IMR-90 (cell line): Measurements from ENCODE around the gene ARNT2. TPM values are rescaled to one million over a fixed set of nuclear protein-coding genes. Genes with fewer than 3 reads are reported as not detected.

Experiments used
- ATAC-seq: fragments of 200-7000 bp; cut with Tn5 transposase; 2 replicates; pipeline ENCODE4 v1.9.1; 2020; ENCODE audit warnings: low read depth, mild to moderate bottlenecking, moderate library complexity
- BruUV-seq: library from RNA; stranded (reverse); fragments of 400-500 nt; replicated peaks from 2 replicates; lab custom pipeline; 2021; lab: Mats Ljungman, UMichigan
- CTCF ChIA-PET: fragments of 300-600 bp; formaldehyde crosslinking; extraction: SDS; loops from one replicate; lab custom pipeline; 2021; ENCODE audit warnings: antibody characterized with exemption; lab: Yijun Ruan, JAX
- POLR2A ChIA-PET: fragments of 300-600 bp; sonication (Branson Sonifier 250); formaldehyde crosslinking; loops from one replicate; lab custom pipeline; 2022; ENCODE audit warnings: antibody characterized with exemption; ENCODE audit not compliant: unreplicated experiment; lab: Charles Lee
- DNase-seq: peaks from one replicate; pipeline ENCODE4 v3.0.0; 2013
- H2AFZ ChIP-seq: replicated peaks from 2 replicates; pipeline ENCODE3; 2013; ENCODE audit warnings: low read length, mild to moderate bottlenecking; ENCODE audit not compliant: poor library complexity
- H2AK5ac ChIP-seq: 2 replicates; pipeline ENCODE4 v1.6.1; 2013; ENCODE audit warnings: low read depth, low read length, inconsistent platforms
- H2AK9ac ChIP-seq: replicated peaks from 2 replicates; pipeline ENCODE3; 2013; ENCODE audit warnings: mild to moderate bottlenecking, low read depth, low read length, moderate library complexity; ENCODE audit not compliant: poor library complexity
- H2BK120ac ChIP-seq: 2 replicates; pipeline ENCODE4 v1.6.1; 2013; ENCODE audit warnings: low read depth, low read length, inconsistent platforms
- H2BK15ac ChIP-seq: 3 replicates; pipeline ENCODE4 v1.6.1; 2013; ENCODE audit warnings: low read depth, low read length, inconsistent platforms
- H2BK20ac ChIP-seq: 2 replicates; pipeline ENCODE4 v1.6.1; 2013; ENCODE audit warnings: low read depth, mild to moderate bottlenecking, inconsistent platforms, low read length, moderate library complexity
- H2BK5ac ChIP-seq: 2 replicates; pipeline ENCODE4 v1.6.1; 2013; ENCODE audit warnings: mild to moderate bottlenecking, low read depth, low read length, inconsistent platforms; ENCODE audit not compliant: poor library complexity, severe bottlenecking
- H3K14ac ChIP-seq: replicated peaks from 2 replicates; pipeline ENCODE4 v1.6.1; 2013; ENCODE audit warnings: low read depth, low read length, inconsistent platforms
- H3K18ac ChIP-seq: 2 replicates; pipeline ENCODE4 v1.6.1; 2013; ENCODE audit warnings: low read depth, low read length, control low read depth
- H3K23ac ChIP-seq: 2 replicates; pipeline ENCODE4 v1.6.1; 2013; ENCODE audit warnings: low read depth, low read length, inconsistent platforms
- H3K27ac ChIP-seq: 2 replicates; pipeline ENCODE4 v1.5.1; 2013; ENCODE audit warnings: mild to moderate bottlenecking, control low read depth, low read length; ENCODE audit not compliant: insufficient read depth
- H3K27me3 ChIP-seq: 2 replicates; pipeline ENCODE4 v1.6.1; 2013; ENCODE audit warnings: low read length; ENCODE audit not compliant: control insufficient read depth, insufficient read depth
- H3K36me3 ChIP-seq: 2 replicates; pipeline ENCODE4 v1.6.1; 2013; ENCODE audit warnings: low read length, mixed read lengths; ENCODE audit not compliant: control insufficient read depth, insufficient read depth
- H3K4ac ChIP-seq: 2 replicates; pipeline ENCODE4 v1.6.1; 2013; ENCODE audit warnings: low read depth, low read length, inconsistent platforms
- H3K4me1 ChIP-seq: 2 replicates; pipeline ENCODE4 v1.6.1; 2013; ENCODE audit warnings: low read length, mixed read lengths; ENCODE audit not compliant: control insufficient read depth, insufficient read depth
- H3K4me2 ChIP-seq: 2 replicates; pipeline ENCODE4 v1.6.1; 2013; ENCODE audit warnings: low read depth, mild to moderate bottlenecking, control low read depth, low read length, moderate library complexity
- H3K4me3 ChIP-seq: 2 replicates; pipeline ENCODE4 v1.5.1; 2013; ENCODE audit warnings: low read depth, mild to moderate bottlenecking, control low read depth, low read length, moderate library complexity; ENCODE audit not compliant: insufficient read depth
- H3K56ac ChIP-seq: 2 replicates; pipeline ENCODE4 v1.6.1; 2013; ENCODE audit warnings: low read length, inconsistent platforms; ENCODE audit not compliant: insufficient read depth; ENCODE audit errors: extremely low read depth
- H3K79me1 ChIP-seq, 2 experiments: 2 replicates each; pipeline ENCODE4 v1.6.1; 2013; ENCODE audit warnings: low read length in 2 of 2, inconsistent platforms in 1 of 2, low read depth in 1 of 2
- H3K9ac ChIP-seq: 2 replicates; pipeline ENCODE4 v1.6.1; 2013; ENCODE audit warnings: low read depth, low read length, control low read depth
- H3K9me1 ChIP-seq: 2 replicates; pipeline ENCODE4 v1.6.1; 2013; ENCODE audit warnings: low read length, inconsistent platforms; ENCODE audit not compliant: insufficient read depth
- H3K9me3 ChIP-seq: 2 replicates; pipeline ENCODE4 v1.6.1; 2013; ENCODE audit warnings: low read length; ENCODE audit not compliant: control insufficient read depth, insufficient read depth
- H4K20me1 ChIP-seq: 2 replicates; pipeline ENCODE4 v1.6.1; 2013; ENCODE audit warnings: low read length, inconsistent platforms; ENCODE audit not compliant: insufficient read depth
- H4K5ac ChIP-seq: 2 replicates; pipeline ENCODE4 v1.6.1; 2013; ENCODE audit warnings: mild to moderate bottlenecking, low read depth, low read length, control low read depth
- H4K8ac ChIP-seq, 2 experiments: 2 replicates each; pipeline ENCODE4 v1.6.1; 2013; ENCODE audit warnings: low read depth in 2 of 2, low read length in 2 of 2, control low read depth in 1 of 2, inconsistent platforms in 1 of 2
- H4K91ac ChIP-seq: 2 replicates; pipeline ENCODE4 v1.6.1; 2013; ENCODE audit warnings: low read depth, low read length, inconsistent platforms; ENCODE audit not compliant: insufficient read depth
- CEBPB ChIP-seq: IDR thresholded peaks from 2 replicates; pipeline ENCODE4 v1.6.1; 2012; ENCODE audit warnings: low read depth, low read length, improper control_type of control experiment
- FOS ChIP-seq: fragments of 150-350 bp; IDR thresholded peaks from 2 replicates; pipeline ENCODE4 v1.6.1; 2016; ENCODE audit warnings: low read depth, low read length
- MAZ ChIP-seq: IDR thresholded peaks from 2 replicates; pipeline ENCODE4 v1.6.1; 2012; ENCODE audit warnings: low read depth, mild to moderate bottlenecking, low read length, improper control_type of control experiment, moderate library complexity, borderline replicate concordance
- NFE2L2 ChIP-seq: fragments of 150-350 bp; IDR thresholded peaks from 2 replicates; pipeline ENCODE4 v1.6.1; 2016; ENCODE audit warnings: low read depth, mild to moderate bottlenecking, low read length
- RFX5 ChIP-seq: IDR thresholded peaks from 2 replicates; pipeline ENCODE4 v1.8.0; 2012; ENCODE audit warnings: low read depth, mild to moderate bottlenecking, low read length, moderate library complexity
- SMC3 ChIP-seq: fragments of 150-350 bp; IDR thresholded peaks from 2 replicates; pipeline ENCODE4 v1.6.1; 2016; ENCODE audit warnings: low read depth, mild to moderate bottlenecking, antibody characterized with exemption, low read length, moderate library complexity
- WGBS, 2 experiments: methylation state at CpG; one replicate each; pipeline versions ENCODE4 v1.1.5 to v1.1.7; 2013; ENCODE audit warnings: missing lambda C conversion rate in 2 of 2; ENCODE audit not compliant: insufficient read length in 1 of 2; ENCODE audit errors: extremely low coverage in 2 of 2; 5-methylcytosine and 5-hydroxymethylcytosine counted together
- dilution Hi-C: fragments of 300-500 bp; cut with HindIII; formaldehyde crosslinking; loops from one replicate; pipeline ENCODE4 v1.14.3; 2018; ENCODE audit warnings: low sequenced_read_pairs; ENCODE audit not compliant: unreplicated experiment
- in situ Hi-C: fragments of 300-500 bp; cut with MboI; formaldehyde crosslinking; loops from 3 replicates; pipeline ENCODE4 v1.14.3; 2019; ENCODE audit warnings: low sequenced_read_pairs, inconsistent platforms, mixed read lengths
- intact Hi-C: fragments of 100-400 bp; cut with micrococcal nuclease; formaldehyde crosslinking; loops from 2 replicates; pipeline ENCODE4 v1.10.0; 2022
- polyA plus RNA-seq, 3 experiments: library from polyadenylated mRNA; depleted of rRNA; stranded (reverse); fragments of >200 nt; gene quantifications; 2 replicates each; pipeline ENCODE4 v1.2.3, GENCODE V29; 2012; ENCODE audit warnings: low replicate concordance in 1 of 3
- total RNA-seq: library from RNA; depleted of rRNA; stranded (reverse); fragments of >200 nt; gene quantifications from 2 replicates; pipeline ENCODE4 v1.2.3, GENCODE V29; 2012

Gene ARNT2
- total and polyA plus RNA-seq, 2 of the 4 experiments (the other 2 are of a cell fraction), result 18.2 to 19.0 TPM

- Histone ChIP-seq H2BK120ac (peak overlapping the region; percentile 16; the same call in 1 of the 2 replicates), H4K91ac (no peak overlapping the region), H4K20me1 (no peaks in the 10 kb centered on the region), H3K56ac (no peak overlapping the region), H2BK5ac (no peak overlapping the region), H3K4me2 (no peak overlapping the region), H3K4me1 (peaks cover 18% of the 10 kb centered on the region), H3K14ac (no peak overlapping the region), H3K23ac (no peak overlapping the region), H3K79me1 (peaks cover 8 to 20% of the 10 kb centered on the region in 2 experiments; a peak in 3 of 4 replicates), H2AFZ (no peak overlapping the region), H2AK5ac (0 out of 2 replicates have a peak overlapping the region, but pooled peaks have one; percentile 25), H3K18ac (no peak overlapping the region; the same call in 1 of the 2 replicates), H3K27me3 (no peaks in the 10 kb centered on the region), H3K9ac (no peak overlapping the region), H3K9me3 (no peaks in the 10 kb centered on the region), H4K5ac (no peak overlapping the region), H2BK15ac (no peak overlapping the region; the same call in 2 of the 3 replicates), H3K4me3 (no peak overlapping the region), H2BK20ac (0 out of 2 replicates have a peak overlapping the region, but pooled peaks have one; percentile 2), H2AK9ac (no peak overlapping the region), H4K8ac (no peak overlapping the region), H3K36me3 (peaks cover 34% of the 10 kb centered on the region), H3K4ac (no peak overlapping the region), H3K27ac (no peak overlapping the region), H3K9me1 (peaks cover 22% of the 10 kb centered on the region)
- TF ChIP-seq SMC3 (no peak), CEBPB (no peak), FOS (no peak), NFE2L2 (no peak), MAZ (no peak), RFX5 (no peak)
- dilution Hi-C loops (no loop called here), in situ Hi-C loops (no loop called here), intact Hi-C loops (no loop called here)
- BruUV-seq, result no TSS peak
- DNase-seq (no peak), ATAC-seq (no peak)
- ChIA-PET POLR2A (no interaction called here), CTCF (interaction anchor here (1.3 kb wide), 1 partner anchor 209 kb away, joined by 3 read pairs; the partner anchor contains the start of gene CEMIP)
- WGBS, 2 experiments, result 100% methylated on average over 4 of the region's 6 CpGs; no CpG with 5 or more reads in 1 of the 2 experiments
Measured at GRCh38 chr15:80570553-80570952, 166.4 kb downstream of the ARNT2 start.
